Liver (tissue), 9 donors: Measurements from ENCODE around the gene RBFOX1. TPM values are rescaled to one million over a fixed set of nuclear protein-coding genes. Genes with fewer than 3 reads are reported as not detected.

Experiments used
- DNase-seq: peaks from one replicate; pipeline ENCODE4 v3.0.0-alpha.2; 2017; ENCODE audit warnings: low spot score
- H3K27ac ChIP-seq, 2 donors: one replicate each; pipeline ENCODE4 v1.7.0; 2013; ENCODE audit warnings: inconsistent platforms in 2 of 2, low read length in 2 of 2, control low read depth in 1 of 2, low read depth in 1 of 2, mild to moderate bottlenecking in 1 of 2
- H3K27me3 ChIP-seq, 4 donors: one replicate each; pipeline versions ENCODE4 v1.6.1 to v1.7.0; 2013; ENCODE audit warnings: low read length in 3 of 4, inconsistent platforms in 1 of 4, mild to moderate bottlenecking in 1 of 4, moderate library complexity in 1 of 4; ENCODE audit not compliant: control insufficient read depth in 4 of 4, insufficient read depth in 4 of 4
- H3K36me3 ChIP-seq, 4 donors: one replicate each; pipeline versions ENCODE4 v1.6.1 to v1.7.0; 2013; ENCODE audit warnings: low read length in 3 of 4, mild to moderate bottlenecking in 3 of 4, low read depth in 1 of 4, moderate library complexity in 1 of 4; ENCODE audit not compliant: control insufficient read depth in 4 of 4, insufficient read depth in 3 of 4
- H3K4me1 ChIP-seq, 4 donors: one replicate each; pipeline versions ENCODE4 v1.6.1 to v1.7.0; 2013; ENCODE audit warnings: low read length in 3 of 4, mild to moderate bottlenecking in 3 of 4, moderate library complexity in 1 of 4; ENCODE audit not compliant: control insufficient read depth in 4 of 4, insufficient read depth in 4 of 4
- H3K4me3 ChIP-seq, 3 donors: one replicate each; pipeline versions ENCODE4 v1.6.1 to v1.7.0; 2013; ENCODE audit warnings: low read length in 3 of 3, control low read depth in 1 of 3, low read depth in 1 of 3, mild to moderate bottlenecking in 1 of 3
- H3K9ac ChIP-seq, 2 donors: one replicate each; pipeline ENCODE4 v1.7.0; 2013; ENCODE audit warnings: low read length in 2 of 2, mild to moderate bottlenecking in 2 of 2, moderate library complexity in 2 of 2, control low read depth in 1 of 2, low read depth in 1 of 2
- H3K9me3 ChIP-seq, 4 donors: one replicate each; pipeline versions ENCODE4 v1.6.1 to v1.7.0; 2013; ENCODE audit warnings: low read length in 3 of 4; ENCODE audit not compliant: control insufficient read depth in 4 of 4
- CTCF ChIP-seq: fragments of 150-350 bp; IDR thresholded peaks from 2 replicates; pipeline ENCODE4 v1.5.1; 2017; ENCODE audit warnings: improper control_type of control experiment, low read depth, low read length; ENCODE audit not compliant: missing input control
- EGR1 ChIP-seq, 2 donors: IDR thresholded peaks; 2 replicates each; pipeline ENCODE4 v1.6.1; 2016 to 2018; ENCODE audit warnings: antibody characterized with exemption in 2 of 2, low read depth in 2 of 2
- FOXA1 ChIP-seq: IDR thresholded peaks from 2 replicates; pipeline ENCODE4 v1.6.1; 2016; ENCODE audit warnings: antibody characterized with exemption
- FOXA2 ChIP-seq: IDR thresholded peaks from 2 replicates; pipeline ENCODE4 v1.6.1; 2016; ENCODE audit warnings: antibody characterized with exemption
- GABPA ChIP-seq, 2 donors: IDR thresholded peaks in 1 of 2; conservative IDR thresholded peaks in 1 of 2; 2 replicates each; pipeline ENCODE4 v1.6.1; 2016; ENCODE audit warnings: antibody characterized with exemption in 2 of 2, mild to moderate bottlenecking in 1 of 2, moderate library complexity in 1 of 2
- HNF4A ChIP-seq, 2 donors: conservative IDR thresholded peaks; 2 replicates each; pipeline ENCODE4 v1.6.1; 2016; ENCODE audit warnings: antibody characterized with exemption in 2 of 2, mild to moderate bottlenecking in 2 of 2
- HNF4G ChIP-seq: IDR thresholded peaks from 2 replicates; pipeline ENCODE4 v1.6.1; 2016; ENCODE audit warnings: antibody characterized with exemption
- JUND ChIP-seq, 2 donors: IDR thresholded peaks; 2 replicates each; pipeline ENCODE4 v1.6.1; 2016; ENCODE audit warnings: antibody characterized with exemption in 2 of 2
- NR2F2 ChIP-seq: IDR thresholded peaks from 2 replicates; pipeline ENCODE4 v1.6.1; 2016; ENCODE audit warnings: antibody characterized with exemption
- RAD21 ChIP-seq, 2 donors: IDR thresholded peaks; 2 replicates each; pipeline ENCODE4 v1.6.1; 2016; ENCODE audit warnings: antibody characterized with exemption in 2 of 2, mild to moderate bottlenecking in 2 of 2
- REST ChIP-seq: IDR thresholded peaks from 2 replicates; pipeline ENCODE4 v1.6.1; 2016; ENCODE audit warnings: antibody characterized with exemption, mild to moderate bottlenecking
- RXRA ChIP-seq, 2 donors: IDR thresholded peaks; 2 replicates each; pipeline ENCODE4 v1.6.1; 2017 to 2018; ENCODE audit warnings: antibody characterized with exemption in 2 of 2, mild to moderate bottlenecking in 1 of 2
- SP1 ChIP-seq: IDR thresholded peaks from 2 replicates; pipeline ENCODE4 v1.6.1; 2018; ENCODE audit warnings: antibody characterized with exemption, mild to moderate bottlenecking
- TAF1 ChIP-seq: conservative IDR thresholded peaks from 2 replicates; pipeline ENCODE4 v1.6.1; 2016; ENCODE audit warnings: antibody characterized with exemption, mild to moderate bottlenecking
- YY1 ChIP-seq: IDR thresholded peaks from 2 replicates; pipeline ENCODE4 v1.6.1; 2016; ENCODE audit warnings: antibody characterized with exemption, mild to moderate bottlenecking
- WGBS: extraction: QIAGEN DNeasy Blood & Tissue Kit; methylation state at CpG from one replicate; pipeline ENCODE4 v1.1.7; 2013; 5-methylcytosine and 5-hydroxymethylcytosine counted together
- polyA plus RNA-seq, 2 donors: library from polyadenylated mRNA; stranded (reverse) in 1 of 2; unstranded in 1 of 2; fragments of 200-250 nt in 1 of 2; fragments of >200 nt in 1 of 2; fragmentation: Nextera tagmentation in 1 of 2; extraction: Ambion mirVana in 1 of 2; gene quantifications; one replicate each; pipeline versions ENCODE4 v1.2.1 to v1.2.3, GENCODE V29; 2013 to 2015
- total RNA-seq, 2 donors: library from RNA; depleted of rRNA; stranded (reverse); fragments of >200 nt; gene quantifications; one replicate each; pipeline ENCODE4 v1.2.3, GENCODE V29; 2014
- TF ChIP-seq, protein P1 (sequence below): IDR thresholded peaks from 2 replicates; pipeline ENCODE4 v1.6.1; 2016; ENCODE audit warnings: antibody characterized with exemption
- TF ChIP-seq, protein P2 (sequence below): IDR thresholded peaks from 2 replicates; pipeline ENCODE4 v1.6.1; 2016; ENCODE audit warnings: antibody characterized with exemption
- TF ChIP-seq, protein P3 (sequence below): IDR thresholded peaks from 2 replicates; pipeline ENCODE4 v1.6.1; 2016; ENCODE audit warnings: antibody characterized with exemption
- donor health status: healthy.
- donor health status: healthy.
- donor health status: healthy.
- donor health status: healthy.
- donor health status: healthy.

RBFOX1 gene
- total and polyA plus RNA-seq, 4 donors, result not detected

DNA sequence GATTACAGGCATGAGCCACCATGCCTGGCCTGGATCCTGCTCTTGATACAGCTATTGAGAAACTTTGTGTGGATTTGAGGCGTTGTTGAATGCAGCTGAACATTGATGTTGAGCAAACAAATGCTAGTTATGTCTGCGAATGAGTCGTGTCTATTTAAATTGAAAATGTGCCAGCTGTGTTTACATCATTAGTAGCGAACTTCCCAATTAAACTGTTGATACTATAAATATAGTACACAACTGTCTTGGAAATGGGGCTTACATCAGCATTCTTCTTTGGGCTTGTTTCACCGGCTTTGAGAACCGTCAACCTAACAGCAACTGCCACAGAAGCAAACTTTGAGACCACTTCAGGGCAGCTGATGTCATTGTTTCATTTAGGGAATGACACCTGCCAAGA is 251.9 kb downstream of the RBFOX1 start:
- H3K4me1 ChIP-seq, result no peaks in the 10 kb centered on the region
- no peaks in the 10 kb centered on the region for H3K9me3 ChIP-seq
- H3K27me3 ChIP-seq, result peaks cover 0 to 2% (median 0%) of the 10 kb centered on the region in 4 donors
- DNase-seq, result no peak
- no peak overlapping the region for H3K9ac ChIP-seq
- no peak overlapping the region for H3K27ac ChIP-seq
- H3K36me3 ChIP-seq, result no peaks in the 10 kb centered on the region
- no peak overlapping the region for H3K4me3 ChIP-seq
- WGBS, result 76% methylated on average over 6 of the region's 6 CpGs
- TF ChIP-seq NR2F2 (no peak), RAD21 (IDR thresholded peaks at IDR 0.05) (no peak), YY1 (no peak), HNF4A (conservative IDR thresholded peaks at IDR 0.05) (no peak), SP1 (no peak), EGR1 (IDR thresholded peaks at IDR 0.05; ENCODE audit: low read depth in 2 of 2) (no peak), HNF4G (no peak), FOXA2 (no peak), JUND (IDR thresholded peaks at IDR 0.05) (no peak), GABPA (IDR thresholded peaks at IDR 0.05 in 1 of 2, conservative IDR thresholded peaks at IDR 0.05 in 1 of 2) (no peak), RXRA (IDR thresholded peaks at IDR 0.05) (no peak)
- TF ChIP-seq, protein P1, sequence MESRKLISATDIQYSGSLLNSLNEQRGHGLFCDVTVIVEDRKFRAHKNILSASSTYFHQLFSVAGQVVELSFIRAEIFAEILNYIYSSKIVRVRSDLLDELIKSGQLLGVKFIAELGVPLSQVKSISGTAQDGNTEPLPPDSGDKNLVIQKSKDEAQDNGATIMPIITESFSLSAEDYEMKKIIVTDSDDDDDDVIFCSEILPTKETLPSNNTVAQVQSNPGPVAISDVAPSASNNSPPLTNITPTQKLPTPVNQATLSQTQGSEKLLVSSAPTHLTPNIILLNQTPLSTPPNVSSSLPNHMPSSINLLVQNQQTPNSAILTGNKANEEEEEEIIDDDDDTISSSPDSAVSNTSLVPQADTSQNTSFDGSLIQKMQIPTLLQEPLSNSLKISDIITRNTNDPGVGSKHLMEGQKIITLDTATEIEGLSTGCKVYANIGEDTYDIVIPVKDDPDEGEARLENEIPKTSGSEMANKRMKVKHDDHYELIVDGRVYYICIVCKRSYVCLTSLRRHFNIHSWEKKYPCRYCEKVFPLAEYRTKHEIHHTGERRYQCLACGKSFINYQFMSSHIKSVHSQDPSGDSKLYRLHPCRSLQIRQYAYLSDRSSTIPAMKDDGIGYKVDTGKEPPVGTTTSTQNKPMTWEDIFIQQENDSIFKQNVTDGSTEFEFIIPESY, result no peak

- Histone ChIP-seq H3K36me3 (no peaks in the 10 kb centered on the region), H3K9me3 (no peaks in the 10 kb centered on the region), H3K27ac (no peak overlapping the region), H3K4me1 (no peaks in the 10 kb centered on the region), H3K4me3 (no peak overlapping the region), H3K9ac (no peak overlapping the region), H3K27me3 (no peaks in the 10 kb centered on the region)
- WGBS, result 55% methylated on average over 4 of the region's 4 CpGs
- TF ChIP-seq, protein P2, sequence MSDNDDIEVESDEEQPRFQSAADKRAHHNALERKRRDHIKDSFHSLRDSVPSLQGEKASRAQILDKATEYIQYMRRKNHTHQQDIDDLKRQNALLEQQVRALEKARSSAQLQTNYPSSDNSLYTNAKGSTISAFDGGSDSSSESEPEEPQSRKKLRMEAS, result no peak
- no peak for TF ChIP-seq FOXA2
- TF ChIP-seq, protein P3, sequence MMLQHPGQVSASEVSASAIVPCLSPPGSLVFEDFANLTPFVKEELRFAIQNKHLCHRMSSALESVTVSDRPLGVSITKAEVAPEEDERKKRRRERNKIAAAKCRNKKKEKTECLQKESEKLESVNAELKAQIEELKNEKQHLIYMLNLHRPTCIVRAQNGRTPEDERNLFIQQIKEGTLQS, result no peak
- no peak for TF ChIP-seq FOXA1
- TF ChIP-seq TAF1, result no peak
- no peak for TF ChIP-seq HNF4G
- TF ChIP-seq RAD21 (IDR thresholded peaks at IDR 0.05), result no peak
- TF ChIP-seq NR2F2, result no peak
- TF ChIP-seq RXRA (IDR thresholded peaks at IDR 0.05), result no peak
- no peak for TF ChIP-seq CTCF
- no peak for TF ChIP-seq REST
- TF ChIP-seq GABPA (IDR thresholded peaks at IDR 0.05 in 1 of 2, conservative IDR thresholded peaks at IDR 0.05 in 1 of 2), result no peak
- no peak for TF ChIP-seq EGR1 (IDR thresholded peaks at IDR 0.05; ENCODE audit: low read depth in 2 of 2)
- no peak for TF ChIP-seq JUND (IDR thresholded peaks at IDR 0.05)
- no peak for TF ChIP-seq YY1
- TF ChIP-seq, protein P1, result no peak
- no peak for TF ChIP-seq SP1
- no peak for DNase-seq
Observed at GRCh38 chr16:7585705-7586104, 253.1 kb downstream of the RBFOX1 start.
